Loucy (cell line): Measurements from ENCODE around the gene NPHP4.

Source experiments
- CTCF ChIP-seq: fragments of 200-600 bp; sonication (generic); conservative IDR thresholded peaks from 2 replicates; pipeline ENCODE4 v1.5.1; 2014; ENCODE audit warnings: mild to moderate bottlenecking, antibody characterized with exemption, low read length
- EZH2phosphoT487 ChIP-seq: fragments of 200-600 bp; IDR thresholded peaks from 2 replicates; pipeline ENCODE4 v1.6.1; 2018; ENCODE audit warnings: antibody characterized with exemption, mild to moderate bottlenecking, moderate library complexity, borderline replicate concordance

GRCh38 chr1:5895446-5896406 lies 96.5 kb downstream of the NPHP4 start:
- no peak for TF ChIP-seq CTCF
- no peak for TF ChIP-seq EZH2phosphoT487
